ENCODE data around the gene IL9.

The IL9 gene

GRCh38 chr5:135895474-135896006, at the start of gene IL9:
TSS of gene IL9 (minus strand) at chr5:135895841. CDS start at chr5:135895816, 25 bp downstream.
- in situ Hi-C loops (cut with MboI; ENCODE audit: low sequenced_read_pairs): loop anchor here (25.0 kb wide), 1 partner anchor 317 kb away; no protein-coding TSS in a partner anchor

- in situ Hi-C loops (cut with MboI; ENCODE audit: low sequenced_read_pairs): no loop called here
Observed at GRCh38 chr5:135944967-135945560, 49.4 kb upstream of the IL9 start.

- in situ Hi-C loops (cut with MboI; ENCODE audit: low sequenced_read_pairs): no loop called here
Observed at GRCh38 chr5:135944564-135944963, 48.9 kb upstream of the IL9 start.

GRCh38 chr5:135942202-135942771, 46.6 kb upstream of the IL9 start:
- in situ Hi-C loops (cut with MboI; ENCODE audit: low sequenced_read_pairs): no loop called here

GRCh38 chr5:135941711-135942110, 46.1 kb upstream of the IL9 start:
- in situ Hi-C loops (cut with MboI; ENCODE audit: low sequenced_read_pairs): no loop called here

- in situ Hi-C loops (cut with MboI; ENCODE audit: low sequenced_read_pairs): no loop called here
Observed at GRCh38 chr5:135937245-135937911, 41.7 kb upstream of the IL9 start.

GRCh38 chr5:135934939-135935338, 39.3 kb upstream of the IL9 start:
- in situ Hi-C loops (cut with MboI; ENCODE audit: low sequenced_read_pairs): no loop called here

GRCh38 chr5:135930949-135931295, 35.3 kb upstream of the IL9 start:
- in situ Hi-C loops (cut with MboI; ENCODE audit: low sequenced_read_pairs): no loop called here

- in situ Hi-C loops (cut with MboI; ENCODE audit: low sequenced_read_pairs): no loop called here
Observed at GRCh38 chr5:135930029-135930948, 34.6 kb upstream of the IL9 start.

- in situ Hi-C loops (cut with MboI; ENCODE audit: low sequenced_read_pairs): no loop called here
Observed at GRCh38 chr5:135921388-135921787, 25.7 kb upstream of the IL9 start.

GRCh38 chr5:135920199-135920598, 24.6 kb upstream of the IL9 start:
- in situ Hi-C loops (cut with MboI; ENCODE audit: low sequenced_read_pairs): no loop called here

GRCh38 chr5:135916638-135917263, 21.1 kb upstream of the IL9 start:
- in situ Hi-C loops (cut with MboI; ENCODE audit: low sequenced_read_pairs): no loop called here

GRCh38 chr5:135915466-135916001, 19.9 kb upstream of the IL9 start:
- in situ Hi-C loops (cut with MboI; ENCODE audit: low sequenced_read_pairs): no loop called here

GRCh38 chr5:135913713-135914626, 18.3 kb upstream of the IL9 start:
- in situ Hi-C loops (cut with MboI; ENCODE audit: low sequenced_read_pairs): no loop called here

GRCh38 chr5:135905144-135905543, 9.5 kb upstream of the IL9 start:
- in situ Hi-C loops (cut with MboI; ENCODE audit: low sequenced_read_pairs): no loop called here

GRCh38 chr5:135901633-135902032, 6.0 kb upstream of the IL9 start:
- in situ Hi-C loops (cut with MboI; ENCODE audit: low sequenced_read_pairs): no loop called here

GRCh38 chr5:135900276-135900675, 4.6 kb upstream of the IL9 start:
- in situ Hi-C loops (cut with MboI; ENCODE audit: low sequenced_read_pairs): no loop called here

- in situ Hi-C loops (cut with MboI; ENCODE audit: low sequenced_read_pairs): loop anchor here (25.0 kb wide), 1 partner anchor 314 kb away; no protein-coding TSS in a partner anchor
Observed at GRCh38 chr5:135898651-135899050, 3.0 kb upstream of the IL9 start.

GRCh38 chr5:135894789-135895188, 852 bp downstream of the IL9 start:
- in situ Hi-C loops (cut with MboI; ENCODE audit: low sequenced_read_pairs): loop anchor here (25.0 kb wide), 1 partner anchor 318 kb away; no protein-coding TSS in a partner anchor

All from HL-60/S4 treated with retinoic acid at 250 ng/mL for 4 days and 3 days (cell line).